Fibroblast of skin of right biceps (primary cell): ENCODE measurements around the gene MTREX.

ENCODE experiments used
- DNase-seq: peaks from one replicate; pipeline ENCODE4 v3.0.0-alpha.2; 2013

Gene MTREX

GRCh38 chr5:55385846-55386245 lies 78.1 kb downstream of the MTREX start:
- DNase-seq: no peak

- no peak for DNase-seq
These were observed 78.6 kb downstream of the MTREX start for GRCh38 chr5:55386356-55386755.

GRCh38 chr5:55387865-55388264 lies 80.1 kb downstream of the MTREX start:
- no peak for DNase-seq

- DNase-seq: no peak
These were observed 83.9 kb downstream of the MTREX start for GRCh38 chr5:55391707-55392106.

GRCh38 chr5:55392669-55393068 lies 84.9 kb downstream of the MTREX start:
- DNase-seq: no peak

GRCh38 chr5:55393501-55394175 lies 85.8 kb downstream of the MTREX start:
- DNase-seq: no peak

GRCh38 chr5:55402199-55402598 lies 94.4 kb downstream of the MTREX start:
- no peak for DNase-seq

GRCh38 chr5:55406292-55406691 lies 98.5 kb downstream of the MTREX start:
- DNase-seq: no peak

GRCh38 chr5:55407059-55407684 lies 99.4 kb downstream of the MTREX start:
- DNase-seq: peak; percentile 62

GRCh38 chr5:55407984-55408383 lies 100.2 kb downstream of the MTREX start:
- DNase-seq: no peak

- no peak for DNase-seq
These were observed 102.0 kb downstream of the MTREX start for GRCh38 chr5:55409775-55410174.

GRCh38 chr5:55410845-55411244 lies 103.1 kb downstream of the MTREX start:
- no peak for DNase-seq

- DNase-seq: no peak
These were observed 104.1 kb downstream of the MTREX start for GRCh38 chr5:55411876-55412275.

- no peak for DNase-seq
These were observed 105.9 kb downstream of the MTREX start for GRCh38 chr5:55413644-55414043.

- no peak for DNase-seq
These were observed 107.3 kb downstream of the MTREX start for GRCh38 chr5:55415071-55415470.

GRCh38 chr5:55416306-55416705 lies 108.5 kb downstream of the MTREX start:
- peak; percentile 57 for DNase-seq

- DNase-seq: peak; percentile 94
These were observed 111.5 kb downstream of the MTREX start for GRCh38 chr5:55418994-55419968.

- DNase-seq: peak; percentile 30
These were observed 113.3 kb downstream of the MTREX start for GRCh38 chr5:55421074-55421529.

GRCh38 chr5:55426455-55426854 lies 118.7 kb downstream of the MTREX start:
- no peak for DNase-seq

- peak; percentile 70 for DNase-seq
These were observed 119.4 kb downstream of the MTREX start for GRCh38 chr5:55427157-55427556.

- DNase-seq: no peak
These were observed 121.4 kb downstream of the MTREX start for GRCh38 chr5:55429221-55429612.

- no peak for DNase-seq
These were observed 121.9 kb downstream of the MTREX start for GRCh38 chr5:55429613-55430253.

GRCh38 chr5:55432549-55432948 lies 124.8 kb downstream of the MTREX start:
- DNase-seq: peak; percentile 13
